ENCODE measurements around the gene RPLP2. TPM values are rescaled to one million over a fixed set of nuclear protein-coding genes. Genes with fewer than 3 reads are reported as not detected.

RPLP2 gene
- total and polyA plus RNA-seq, 8 donors = 360 to 5,956 (median 985) TPM

DNA sequence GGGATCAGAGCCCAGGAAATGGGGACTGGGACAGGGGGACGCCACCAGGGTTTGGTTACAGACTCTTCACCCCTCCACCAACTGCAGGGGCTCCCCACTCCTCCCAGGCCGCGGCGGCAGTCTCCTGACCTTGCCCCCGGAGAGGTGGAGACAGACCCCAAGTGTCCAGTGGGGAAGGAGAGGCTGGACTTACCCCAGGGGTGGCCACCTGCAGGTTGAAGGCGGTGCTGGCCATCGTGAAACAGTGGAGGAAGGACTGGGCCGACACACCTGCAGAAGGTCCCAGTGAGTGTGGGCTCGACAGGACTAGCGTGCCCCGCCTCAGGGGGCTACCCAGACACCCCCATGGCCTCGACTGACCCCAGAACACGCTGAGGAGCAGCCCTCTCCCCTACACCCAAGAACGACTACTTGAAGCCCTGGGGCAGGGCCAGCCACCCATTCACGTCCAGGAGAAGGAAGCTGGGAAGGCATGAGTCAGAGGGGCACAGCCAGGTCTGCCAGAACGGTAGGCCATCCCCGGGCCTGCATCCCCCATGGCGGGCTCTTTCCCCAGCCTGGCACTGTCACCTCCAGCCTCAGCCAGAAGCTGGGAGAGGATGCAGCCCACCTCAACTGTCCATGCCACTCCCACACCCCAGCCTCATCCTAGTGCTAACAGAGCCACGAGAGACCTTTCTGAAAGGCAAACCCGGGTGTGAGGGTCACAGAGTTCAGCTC, 34.7 kb upstream of the RPLP2 start:
- Histone ChIP-seq H3K27me3 (no peaks in the 10 kb centered on the region), H3K4me3 (peak overlapping the region in 2 of 4 donors; percentile 96 to 97), H3K4me1 (peaks cover 30 to 69% (median 51%) of the 10 kb centered on the region in 4 donors), H3K27ac (peak overlapping the region in 1 of 5 donors; percentile 38), H3K9me3 (no peaks in the 10 kb centered on the region), H3K36me3 (peaks cover 29 to 55% (median 45%) of the 10 kb centered on the region in 4 donors)
- no peak for TF ChIP-seq POLR2A (IDR thresholded peaks at IDR 0.05)
- intact Hi-C loops (cut with DNase I; ENCODE audit: low total_unique reads) = no loop called here
- WGBS, 5 donors = 67 to 74% (median 71%) methylated on average over 15 to 20 of the region's 20 CpGs
- DNase-seq = no peak

DNA sequence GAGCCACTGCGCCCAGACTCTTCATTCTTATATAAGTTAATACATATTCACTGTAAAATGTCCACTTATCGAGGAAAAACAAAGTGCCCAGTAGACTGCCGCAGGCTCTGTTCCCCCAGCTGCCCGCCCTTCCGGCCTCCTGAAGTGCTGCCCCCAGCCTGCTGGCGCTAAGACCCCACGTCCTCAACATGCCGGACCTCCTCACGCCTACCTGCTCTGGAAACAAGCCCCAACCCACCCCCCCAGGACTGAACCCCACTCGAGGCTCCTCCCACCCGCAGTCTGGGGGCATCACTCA, 33.6 kb upstream of the RPLP2 start:
- Histone ChIP-seq H3K27ac (peak overlapping the region in 3 of 5 donors; percentile 86 to 93 (median 89)), H3K36me3 (peaks cover 17 to 51% (median 33%) of the 10 kb centered on the region in 4 donors), H3K27me3 (no peaks in the 10 kb centered on the region), H3K9me3 (no peaks in the 10 kb centered on the region), H3K4me3 (peak overlapping the region; percentile 96 to 97 (median 97)), H3K4me1 (peaks cover 30 to 69% (median 54%) of the 10 kb centered on the region in 4 donors)
- intact Hi-C loops (cut with DNase I; ENCODE audit: low total_unique reads) = no loop called here
- TF ChIP-seq EP300 (IDR thresholded peaks at IDR 0.05) = no peak
- TF ChIP-seq POLR2AphosphoS5 (IDR thresholded peaks at IDR 0.05) = no peak
- TF ChIP-seq POLR2A (IDR thresholded peaks at IDR 0.05) = no peak
- no peak for TF ChIP-seq CTCF (IDR thresholded peaks at IDR 0.05)
- 21 to 41% (median 29%) methylated on average over 11 of the region's 11 CpGs for WGBS, 5 donors
- DNase-seq = no peak

DNA sequence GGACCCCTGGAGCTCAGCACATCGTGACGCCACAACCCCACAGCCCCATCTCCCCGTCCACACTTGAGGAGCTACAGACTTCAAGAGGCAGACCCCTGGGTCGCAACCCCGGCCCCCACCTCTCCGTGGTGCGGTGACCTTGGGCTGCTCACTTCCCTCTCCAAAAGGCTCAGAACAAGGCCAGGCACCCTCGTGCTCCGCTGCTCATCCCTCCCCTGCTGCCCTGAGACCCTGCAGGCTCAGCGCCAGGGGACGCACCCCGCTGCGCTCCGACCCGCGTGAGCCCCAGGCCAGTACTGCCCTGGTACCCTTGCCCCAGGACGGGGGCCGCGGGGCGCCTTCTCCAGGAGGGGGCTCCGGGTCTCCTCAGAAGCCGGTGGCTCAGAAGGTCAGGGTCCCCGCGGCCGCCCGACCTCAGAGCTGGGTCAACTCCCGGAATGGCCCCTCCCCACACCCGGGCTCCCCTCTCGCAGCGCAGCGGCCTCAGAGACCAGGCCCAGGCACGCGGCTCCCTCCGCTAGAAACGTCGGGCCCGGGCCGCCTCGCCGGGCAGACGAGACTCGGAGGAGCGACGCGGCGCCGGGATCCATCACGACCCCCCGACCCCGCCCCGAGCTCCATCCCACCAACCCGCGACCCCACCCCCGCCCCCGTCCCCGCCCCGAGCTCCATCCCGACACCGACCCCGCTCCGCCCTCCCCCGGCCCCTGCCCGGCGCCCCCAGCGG, 33.0 kb upstream of the RPLP2 start:
- Histone ChIP-seq H3K36me3 (peaks cover 12 to 46% (median 28%) of the 10 kb centered on the region in 4 donors), H3K27me3 (no peaks in the 10 kb centered on the region), H3K9me3 (no peaks in the 10 kb centered on the region), H3K4me3 (peak overlapping the region; percentile 96 to 97 (median 97)), H3K27ac (peak overlapping the region; percentile 81 to 93 (median 86)), H3K4me1 (peaks cover 30 to 73% (median 54%) of the 10 kb centered on the region in 4 donors)
- WGBS, 5 donors = 0 to 7% (median 1%) methylated on average over 10 to 65 of the region's 65 CpGs
- no peak for TF ChIP-seq EP300 (IDR thresholded peaks at IDR 0.05)
- TF ChIP-seq CTCF (IDR thresholded peaks at IDR 0.05) = no peak
- no peak for TF ChIP-seq POLR2A (IDR thresholded peaks at IDR 0.05)
- no peak for TF ChIP-seq POLR2AphosphoS5 (IDR thresholded peaks at IDR 0.05)
- peak in 1 of 2 donors; percentile 68 for DNase-seq
- intact Hi-C loops (cut with DNase I; ENCODE audit: low total_unique reads) = no loop called here

DNA sequence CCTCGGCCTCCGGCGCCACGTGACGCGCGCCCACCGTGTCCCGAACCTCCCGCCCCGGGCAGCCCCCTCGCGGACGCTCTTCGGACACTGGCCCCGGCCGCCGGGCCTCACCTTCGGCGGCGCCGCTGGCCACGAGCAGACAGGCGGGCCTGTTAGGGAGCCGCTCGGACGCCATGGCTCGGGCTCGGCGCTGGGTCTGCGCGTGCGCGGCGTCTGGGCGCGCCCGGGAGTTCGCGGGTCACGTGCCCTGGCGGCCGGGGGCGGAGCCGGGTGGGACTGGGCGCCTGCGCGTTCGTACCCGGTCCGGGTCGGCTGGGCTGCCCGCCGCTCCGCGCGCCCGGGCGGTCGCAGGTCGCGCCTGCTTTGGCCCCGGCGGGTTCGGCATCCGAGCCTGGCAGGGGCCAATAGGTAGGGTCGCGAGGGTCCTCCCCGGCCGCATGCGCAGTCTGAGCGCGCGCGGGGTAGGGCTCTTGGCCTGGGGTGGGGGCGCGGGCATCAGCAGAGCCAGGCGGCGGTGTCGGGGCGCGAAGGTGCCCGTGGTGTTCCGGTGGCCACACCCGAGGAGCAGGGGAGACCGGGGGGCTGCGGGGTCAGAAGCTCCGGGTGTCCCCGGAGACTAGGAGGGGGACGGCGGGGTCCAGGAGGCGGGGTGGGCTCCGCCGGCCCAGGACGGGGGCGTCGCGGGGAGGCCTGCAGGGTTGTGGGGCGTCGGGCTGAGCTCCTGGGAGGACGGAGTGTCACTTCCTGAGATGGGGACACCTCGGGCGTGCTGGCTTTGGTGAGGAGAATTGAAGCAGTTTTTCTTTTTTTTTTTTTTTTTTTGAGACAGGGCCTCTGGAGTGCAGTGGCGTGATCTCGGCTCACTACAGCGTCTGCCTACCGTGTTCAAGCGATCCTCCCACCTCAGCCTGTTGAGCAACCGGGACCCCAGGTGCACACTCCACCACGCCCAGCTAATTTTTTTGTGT, 32.2 kb upstream of the RPLP2 start, which contains the start of gene GATD1:
Gene GATD1, minus strand, starts transcription at position 200 of the 968 bp plus-strand sequence. Its CDS starts 25 bp downstream, at position 175.
- Histone ChIP-seq H3K4me1 (peaks cover 30 to 73% (median 56%) of the 10 kb centered on the region in 4 donors), H3K4me3 (peak within 1 kb of the TSS; percentile 96 to 97 (median 97)), H3K36me3 (peaks cover 10 to 37% (median 19%) of the 10 kb centered on the region in 4 donors), H3K27me3 (no peaks in the 10 kb centered on the region), H3K9me3 (no peaks in the 10 kb centered on the region), H3K27ac (peak within 1 kb of the TSS; percentile 81 to 93 (median 86))
- TF ChIP-seq EP300 (IDR thresholded peaks at IDR 0.05) (no peak), POLR2AphosphoS5 (IDR thresholded peaks at IDR 0.05) (peak in 2 of 3 donors; percentile 34 to 81)
- DNase-seq = peak; percentile 95 to 98
- 1 to 2% (median 1%) methylated on average over 38 to 109 of the region's 110 CpGs for WGBS, 5 donors
- intact Hi-C loops (cut with DNase I; ENCODE audit: low total_unique reads) = no loop called here
